ENCODE results near the gene COPS8. TPM values are rescaled to one million over a fixed set of nuclear protein-coding genes. Genes with fewer than 3 reads are reported as not detected.

Gene COPS8
- total RNA-seq, result 105 and 108 TPM in 2 replicates

DNA sequence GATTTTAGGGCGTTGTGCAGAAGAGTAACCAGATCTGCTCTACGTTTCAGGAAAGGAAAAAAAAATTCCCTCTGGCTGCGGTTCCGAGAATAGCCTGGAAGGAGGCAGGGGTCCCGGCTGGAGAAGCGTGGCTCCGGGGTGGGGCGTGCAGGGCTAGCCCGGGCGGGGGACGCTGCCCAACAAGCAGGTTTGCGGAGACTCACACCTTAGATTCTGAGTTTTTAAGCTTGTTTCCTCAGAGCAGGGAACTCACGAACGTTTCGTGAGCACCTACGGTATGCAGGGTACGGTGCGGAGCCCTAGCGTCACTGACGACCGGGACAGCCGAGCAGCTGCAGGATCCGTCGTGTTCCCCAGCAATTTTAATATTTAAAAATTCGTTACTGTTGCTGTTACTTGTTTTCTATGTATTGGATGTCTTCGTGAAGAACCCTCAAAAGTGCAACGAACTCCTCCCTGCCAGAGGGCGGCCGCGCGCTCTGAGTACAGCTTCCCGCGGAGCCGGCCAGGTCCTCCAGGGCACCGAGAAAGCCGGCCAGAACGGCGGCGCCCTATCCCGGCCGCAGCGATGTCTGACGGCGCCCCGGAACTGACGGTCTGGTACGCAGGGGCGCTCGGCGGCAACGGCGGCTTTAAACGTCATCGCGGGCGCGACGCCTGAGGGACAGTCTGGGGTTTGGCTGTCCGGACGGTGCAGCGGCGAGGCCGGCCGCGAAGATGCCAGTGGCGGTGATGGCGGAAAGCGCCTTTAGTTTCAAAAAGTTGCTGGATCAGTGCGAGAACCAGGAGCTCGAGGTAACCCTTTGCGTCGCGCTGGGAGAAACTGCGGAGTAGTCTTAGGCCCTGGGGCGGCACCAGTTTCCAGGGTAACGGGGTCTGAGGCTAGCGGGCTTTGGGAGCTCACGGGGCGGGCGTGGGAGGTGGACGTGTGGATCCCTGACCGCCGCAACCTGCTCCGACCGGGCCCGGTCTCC is at the start of gene COPS8:
COPS8 (plus strand) TSS at position 642 of the 974 bp plus-strand sequence; CDS start at position 718, 76 bp downstream.

